HG02623 (cell line): ENCODE data around the gene AFF1.

Source experiments
- ATAC-seq: cut with Tn5 transposase; IDR thresholded peaks from one replicate; pipeline ENCODE4 v1.9.1; 2021; ENCODE audit warnings: moderate library complexity; ENCODE audit not compliant: unreplicated experiment

Gene AFF1

GRCh38 chr4:87188932-87189331 is 254.1 kb downstream of the AFF1 start:
- ATAC-seq = no peak
